Endothelial cell (in vitro differentiated cells): ENCODE results near the gene MTX3. TPM values are rescaled to one million over a fixed set of nuclear protein-coding genes. Genes with fewer than 3 reads are reported as not detected.

Source experiments
- DNase-seq: peaks from one replicate; pipeline ENCODE4 v3.0.0; 2021; ENCODE audit warnings: low spot score
- H3K27ac Mint-ChIP-seq: one replicate; pipeline ENCODE4 v1.8.0; 2021; ENCODE audit warnings: mixed read lengths, inconsistent platforms; ENCODE audit not compliant: unreplicated experiment
- H3K27me3 Mint-ChIP-seq: one replicate; pipeline ENCODE4 v1.8.0; 2021; ENCODE audit warnings: mild to moderate bottlenecking, moderate library complexity, mixed read lengths, inconsistent platforms; ENCODE audit not compliant: unreplicated experiment
- H3K36me3 Mint-ChIP-seq: one replicate; pipeline ENCODE4 v1.8.0; 2021; ENCODE audit warnings: mild to moderate bottlenecking, low read depth, mixed read lengths, inconsistent platforms; ENCODE audit not compliant: unreplicated experiment
- H3K4me1 Mint-ChIP-seq: one replicate; pipeline ENCODE4 v1.8.0; 2021; ENCODE audit warnings: mild to moderate bottlenecking, mixed read lengths, inconsistent platforms; ENCODE audit not compliant: unreplicated experiment
- H3K4me3 Mint-ChIP-seq: one replicate; pipeline ENCODE4 v1.8.0; 2021; ENCODE audit warnings: mild to moderate bottlenecking, mixed read lengths, inconsistent platforms; ENCODE audit not compliant: unreplicated experiment
- H3K9me3 Mint-ChIP-seq: one replicate; pipeline ENCODE4 v1.8.0; 2021; ENCODE audit warnings: mixed read lengths, inconsistent platforms; ENCODE audit not compliant: unreplicated experiment
- total RNA-seq: library from RNA; stranded (reverse); fragmentation: NEBNext Ultra II Directional; extraction: Animal tissue kit (Norgen Biotek cat#: 25700); gene quantifications from one replicate; pipeline ENCODE4 v1.2.1, GENCODE V29; 2021; ENCODE audit not compliant: unreplicated experiment
- TF ChIP-seq, protein P1 (sequence below): fragments of 200-600 bp; sonication (generic); IDR thresholded peaks from one replicate; pipeline ENCODE4 v1.5.0; 2021; ENCODE audit warnings: antibody characterized with exemption; ENCODE audit not compliant: unreplicated experiment

Gene MTX3
- total RNA-seq, 1 donor from 2014 or later: 13.1 TPM

DNA sequence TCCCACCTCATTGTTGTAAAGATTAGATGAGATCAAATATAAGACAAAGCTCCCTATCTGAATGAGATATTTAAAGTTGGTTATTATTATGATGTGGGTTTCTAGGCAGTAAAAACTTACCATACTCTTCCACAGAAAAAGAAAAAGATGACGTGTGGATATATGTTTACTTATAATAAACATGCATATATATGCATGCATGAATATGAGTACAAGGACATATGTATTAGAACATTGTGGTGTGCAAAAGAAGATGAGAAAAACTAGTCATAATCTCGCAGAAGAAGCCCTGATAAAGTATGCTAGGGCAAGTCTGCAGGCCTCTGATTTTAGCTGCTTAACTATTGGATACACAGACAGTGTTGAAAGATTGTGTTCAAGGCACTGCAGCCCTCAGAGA is 34.0 kb upstream of the MTX3 start:
- no peak overlapping the region for H3K4me3 Mint-ChIP-seq
- no peak for DNase-seq
- no peaks in the 10 kb centered on the region for H3K27me3 Mint-ChIP-seq
- TF ChIP-seq, protein P1, sequence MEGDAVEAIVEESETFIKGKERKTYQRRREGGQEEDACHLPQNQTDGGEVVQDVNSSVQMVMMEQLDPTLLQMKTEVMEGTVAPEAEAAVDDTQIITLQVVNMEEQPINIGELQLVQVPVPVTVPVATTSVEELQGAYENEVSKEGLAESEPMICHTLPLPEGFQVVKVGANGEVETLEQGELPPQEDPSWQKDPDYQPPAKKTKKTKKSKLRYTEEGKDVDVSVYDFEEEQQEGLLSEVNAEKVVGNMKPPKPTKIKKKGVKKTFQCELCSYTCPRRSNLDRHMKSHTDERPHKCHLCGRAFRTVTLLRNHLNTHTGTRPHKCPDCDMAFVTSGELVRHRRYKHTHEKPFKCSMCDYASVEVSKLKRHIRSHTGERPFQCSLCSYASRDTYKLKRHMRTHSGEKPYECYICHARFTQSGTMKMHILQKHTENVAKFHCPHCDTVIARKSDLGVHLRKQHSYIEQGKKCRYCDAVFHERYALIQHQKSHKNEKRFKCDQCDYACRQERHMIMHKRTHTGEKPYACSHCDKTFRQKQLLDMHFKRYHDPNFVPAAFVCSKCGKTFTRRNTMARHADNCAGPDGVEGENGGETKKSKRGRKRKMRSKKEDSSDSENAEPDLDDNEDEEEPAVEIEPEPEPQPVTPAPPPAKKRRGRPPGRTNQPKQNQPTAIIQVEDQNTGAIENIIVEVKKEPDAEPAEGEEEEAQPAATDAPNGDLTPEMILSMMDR: no peak
- no peaks in the 10 kb centered on the region for H3K9me3 Mint-ChIP-seq
- no peaks in the 10 kb centered on the region for H3K4me1 Mint-ChIP-seq
- H3K27ac Mint-ChIP-seq: no peak overlapping the region
- H3K36me3 Mint-ChIP-seq: no peaks in the 10 kb centered on the region

DNA sequence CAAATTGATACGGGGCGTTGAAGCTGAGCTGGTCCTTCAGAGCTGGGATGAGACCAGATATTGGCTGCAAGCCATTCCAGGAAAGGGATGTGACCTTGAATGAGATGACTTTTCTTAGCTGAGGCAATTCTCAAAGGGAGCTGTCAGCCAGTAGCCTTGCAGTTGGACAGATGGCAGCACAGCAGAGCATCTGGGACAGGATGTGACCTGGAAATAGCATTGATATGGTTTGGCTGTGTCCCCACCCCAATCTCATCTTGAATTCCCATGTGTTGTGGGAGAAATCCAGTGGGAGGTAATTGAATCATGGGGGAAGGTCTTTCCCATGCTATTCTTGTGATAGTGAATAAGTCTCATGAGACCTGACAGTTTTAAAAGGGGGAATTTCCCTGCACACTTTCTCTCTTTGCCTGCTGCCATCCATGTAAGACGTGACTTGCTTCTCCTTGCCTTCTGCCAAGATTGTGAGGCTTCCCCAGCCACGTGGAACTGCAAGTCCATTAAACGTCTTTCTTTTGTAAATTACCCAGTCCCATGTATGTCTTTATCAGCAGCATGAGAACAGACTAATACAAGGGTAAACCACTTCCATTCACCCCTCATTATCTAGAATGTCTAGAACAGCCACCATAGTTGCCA is 19.8 kb upstream of the MTX3 start:
- Mint-ChIP-seq H3K4me1 (peaks cover 3% of the 10 kb centered on the region), H3K27me3 (no peaks in the 10 kb centered on the region), H3K4me3 (no peak overlapping the region), H3K27ac (no peak overlapping the region), H3K9me3 (no peaks in the 10 kb centered on the region), H3K36me3 (no peaks in the 10 kb centered on the region)
- TF ChIP-seq, protein P1: no peak
- DNase-seq: no peak

DNA sequence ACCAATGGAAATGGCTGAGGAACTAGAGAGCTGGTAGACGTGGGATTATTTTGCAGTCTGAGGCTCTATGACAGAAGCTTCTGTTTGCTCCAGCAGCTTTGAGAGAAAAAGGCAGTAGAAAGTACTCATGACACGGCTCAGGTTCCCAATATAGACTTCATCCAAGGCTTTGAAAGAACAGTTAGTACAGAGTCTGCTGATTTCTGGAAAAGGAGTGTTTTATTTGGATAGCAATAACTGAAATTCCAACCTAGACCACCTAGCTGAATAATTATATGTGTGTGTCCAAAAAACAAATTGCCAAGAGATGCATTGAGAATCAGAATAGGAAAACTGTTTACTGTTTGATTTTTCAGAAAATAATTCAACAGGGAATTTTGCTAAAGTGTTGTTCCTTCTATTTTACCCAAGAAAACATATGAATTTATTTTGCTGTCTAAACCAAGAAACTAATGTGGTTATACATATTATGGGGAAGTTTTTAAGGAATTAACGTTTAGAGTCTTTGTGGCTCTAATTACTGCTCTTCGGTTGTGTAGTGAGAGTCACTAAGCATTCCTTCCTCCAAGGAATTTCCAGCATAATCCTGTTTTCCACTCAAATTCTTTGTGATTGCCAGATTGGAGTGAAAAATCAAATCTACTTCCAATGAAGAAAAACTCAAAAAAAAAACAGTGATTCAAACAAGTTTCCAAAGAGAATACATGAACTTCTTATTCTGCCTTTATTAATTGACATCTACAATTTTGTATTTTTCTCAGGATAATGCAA is 18.1 kb upstream of the MTX3 start:
- Mint-ChIP-seq H3K9me3 (no peaks in the 10 kb centered on the region), H3K27ac (no peak overlapping the region), H3K4me3 (no peak overlapping the region), H3K27me3 (no peaks in the 10 kb centered on the region), H3K36me3 (no peaks in the 10 kb centered on the region), H3K4me1 (peaks cover 3% of the 10 kb centered on the region)
- TF ChIP-seq, protein P1: no peak
- DNase-seq: no peak

DNA sequence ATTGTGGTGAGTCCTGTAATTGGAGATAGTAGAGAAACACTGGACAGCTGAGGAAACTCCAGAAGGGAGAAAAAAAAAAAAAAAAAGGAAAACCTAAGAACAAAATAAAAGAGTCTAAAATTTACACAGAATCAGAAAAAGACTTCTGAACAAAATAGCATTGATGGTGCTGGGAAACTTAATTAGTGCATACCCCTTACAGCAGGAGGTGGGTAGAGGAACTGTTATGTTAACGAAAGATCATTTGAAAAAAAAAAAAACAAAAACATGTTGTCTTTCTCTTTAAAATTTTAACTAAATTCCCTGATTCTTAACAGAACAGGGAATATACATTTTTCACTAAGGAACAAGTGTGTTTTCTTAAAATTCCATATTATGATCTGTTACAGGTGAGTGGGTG is 11.6 kb upstream of the MTX3 start:
- Mint-ChIP-seq H3K27me3 (no peaks in the 10 kb centered on the region), H3K4me3 (no peak overlapping the region), H3K4me1 (no peaks in the 10 kb centered on the region), H3K9me3 (no peaks in the 10 kb centered on the region), H3K27ac (no peak overlapping the region), H3K36me3 (no peaks in the 10 kb centered on the region)
- TF ChIP-seq, protein P1: no peak
- DNase-seq: no peak

DNA sequence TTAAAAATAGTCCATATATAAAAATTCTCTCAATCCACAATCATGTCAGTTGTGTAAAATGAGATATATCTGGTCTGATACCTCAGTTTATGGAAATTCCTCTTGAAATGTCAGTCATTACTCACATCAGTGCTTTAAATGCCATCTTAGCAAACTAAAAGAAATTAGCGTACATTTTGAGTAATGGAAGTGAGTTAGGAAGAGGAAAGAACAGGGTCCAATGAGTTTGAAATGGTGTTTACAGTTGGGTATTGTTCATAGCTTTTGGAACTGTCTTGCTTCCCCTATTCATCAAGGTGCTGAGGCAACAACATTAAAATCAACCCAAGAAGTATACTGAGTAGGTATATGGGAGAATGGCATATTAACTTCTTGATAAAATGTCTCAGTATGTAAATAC is 8.7 kb upstream of the MTX3 start:
- Mint-ChIP-seq H3K27me3 (no peaks in the 10 kb centered on the region), H3K36me3 (no peaks in the 10 kb centered on the region), H3K27ac (no peak overlapping the region), H3K4me1 (no peaks in the 10 kb centered on the region), H3K9me3 (no peaks in the 10 kb centered on the region), H3K4me3 (no peak overlapping the region)
- TF ChIP-seq, protein P1: no peak
- DNase-seq: no peak
